K562 (cell line): ENCODE measurements around the gene DYRK1A. TPM values are rescaled to one million over a fixed set of nuclear protein-coding genes. Genes with fewer than 3 reads are reported as not detected.

ENCODE experiments used
- ATAC-seq: fragments of 200-7000 bp; cut with Tn5 transposase; 3 replicates; pipeline ENCODE4 v1.9.1; 2020; ENCODE audit warnings: moderate library complexity
- BruUV-seq: library from RNA; stranded (reverse); fragments of 400-500 nt; replicated peaks from 2 replicates; lab custom pipeline; 2021; lab: Mats Ljungman, UMichigan
- CTCF ChIA-PET: fragments of 300-600 bp; formaldehyde crosslinking; extraction: SDS; loops from one replicate; lab custom pipeline; 2021; ENCODE audit warnings: low intra/inter-chr PET ratio; lab: Yijun Ruan, JAX
- POLR2A ChIA-PET: fragments of 300-600, 350-650 bp; sonication (Branson Sonifier 250); formaldehyde crosslinking; extraction: SDS; loops from one replicate; lab custom pipeline; 2021; ENCODE audit warnings: antibody characterized with exemption, inconsistent platforms; lab: Yijun Ruan, JAX
- DNase-seq, 4 experiments: peaks; one replicate each; pipeline versions ENCODE4 v3.0.0 to v3.0.0-alpha.2; 2011 to 2018; ENCODE audit warnings: low spot score in 3 of 4, mixed read lengths in 3 of 4; ENCODE audit errors: extremely low read depth in 1 of 4
- FAIRE-seq: peaks from 2 replicates; lab custom pipeline; 2011; peaks lifted over from hg19 to GRCh38; lab: Jason Lieb, UNC
- H2AFZ ChIP-seq: 2 replicates; pipeline ENCODE4 v1.6.0; 2011; ENCODE audit warnings: low read depth, low read length, control low read depth, inconsistent platforms
- H3K27ac ChIP-seq: fragments of 200-600 bp; 3 replicates; pipeline ENCODE4 v1.8.0; 2011; ENCODE audit warnings: low read depth, mild to moderate bottlenecking, control low read depth, inconsistent platforms, low read length, moderate library complexity, mixed read lengths; ENCODE audit errors: extremely low read depth
- H3K27me3 ChIP-seq, 2 experiments: fragments of 300-600 bp in 1 of 2; 2 replicates in 1 of 2; 3 replicates in 1 of 2; pipeline versions ENCODE4 v1.6.0 to v1.8.0; 2011; ENCODE audit warnings: inconsistent platforms in 2 of 2, low read length in 2 of 2, mild to moderate bottlenecking in 1 of 2, mixed read lengths in 1 of 2, moderate library complexity in 1 of 2; ENCODE audit not compliant: control insufficient read depth in 2 of 2, insufficient read depth in 2 of 2
- H3K36me3 ChIP-seq: fragments of 300-600 bp; 3 replicates; pipeline ENCODE4 v1.8.0; 2011; ENCODE audit warnings: mild to moderate bottlenecking, low read length, inconsistent platforms; ENCODE audit not compliant: control insufficient read depth, insufficient read depth
- H3K4me1 ChIP-seq, 2 experiments: fragments of 200-600 bp in 1 of 2; replicated peaks in 1 of 2; 2 replicates in 1 of 2; 3 replicates in 1 of 2; pipeline versions ENCODE4 v1.5.1 to v1.8.0; 2011; ENCODE audit warnings: inconsistent platforms in 2 of 2, low read length in 2 of 2, mild to moderate bottlenecking in 1 of 2, mixed read lengths in 1 of 2, moderate library complexity in 1 of 2; ENCODE audit not compliant: control insufficient read depth in 2 of 2, insufficient read depth in 2 of 2
- H3K4me2 ChIP-seq: 2 replicates; pipeline ENCODE4 v1.6.1; 2011; ENCODE audit warnings: low read length, control low read depth, inconsistent platforms, mixed read lengths; ENCODE audit not compliant: insufficient read depth
- H3K4me3 ChIP-seq: fragments of 200-600 bp; sonication (generic), shearing (Covaris generic); 2 replicates; pipeline ENCODE4 v1.5.1; 2016; ENCODE audit warnings: control low read depth, inconsistent platforms
- H3K79me2 ChIP-seq: fragments of 200-600 bp; 3 replicates; pipeline ENCODE4 v1.8.0; 2011; ENCODE audit warnings: low read length, inconsistent platforms; ENCODE audit not compliant: control insufficient read depth, insufficient read depth
- H3K9ac ChIP-seq, 2 experiments: 2 replicates each; pipeline versions ENCODE4 v1.6.0 to v1.6.1; 2011; ENCODE audit warnings: low read depth in 2 of 2, low read length in 2 of 2, control low read depth in 1 of 2, inconsistent platforms in 1 of 2, mild to moderate bottlenecking in 1 of 2, mixed read lengths in 1 of 2; ENCODE audit not compliant: insufficient read depth in 1 of 2
- H3K9me1 ChIP-seq: one replicate; pipeline ENCODE4 v1.6.0; 2011; ENCODE audit warnings: inconsistent platforms, mild to moderate bottlenecking, low read length, moderate library complexity; ENCODE audit not compliant: control insufficient read depth, insufficient read depth
- H3K9me3 ChIP-seq: replicated peaks from 2 replicates; pipeline ENCODE4 v1.5.1; 2011; ENCODE audit warnings: low read depth, low read length, inconsistent platforms; ENCODE audit not compliant: control insufficient read depth, insufficient read depth
- H4K20me1 ChIP-seq: replicated peaks from 2 replicates; pipeline ENCODE4 v1.6.1; 2011; ENCODE audit warnings: low read length, inconsistent platforms, mixed read lengths; ENCODE audit not compliant: control insufficient read depth, insufficient read depth
- CHD1 ChIP-seq: fragments of 200-600 bp; sonication (generic); IDR thresholded peaks from one replicate; pipeline ENCODE4 v1.6.1; 2012; ENCODE audit warnings: mild to moderate bottlenecking, moderate library complexity, low read length, inconsistent platforms
- CREB1 ChIP-seq, 2 experiments: sonication (generic) in 1 of 2; formaldehyde crosslinking in 1 of 2; IDR thresholded peaks; 2 replicates each; pipeline versions ENCODE4 v1.6.1 to v1.8.0; 2012 to 2022; ENCODE audit warnings: inconsistent platforms in 1 of 2, mild to moderate bottlenecking in 1 of 2, missing genetic modification reagents in 1 of 2, moderate library complexity in 1 of 2
- FOXO4 ChIP-seq: fragments of 450-650 bp; formaldehyde crosslinking; IDR thresholded peaks from 2 replicates; pipeline ENCODE4 v1.4.0; 2020; ENCODE audit warnings: mild to moderate bottlenecking, moderate library complexity
- GABPB2 ChIP-seq: fragments of 250-450 bp; sonication (Bioruptor Pico); conservative IDR thresholded peaks from 2 replicates; pipeline ENCODE4 v1.5.1; 2021; ENCODE audit warnings: mild to moderate bottlenecking
- HMGN3 ChIP-seq: IDR thresholded peaks from 2 replicates; pipeline ENCODE4 v1.6.1; 2011; ENCODE audit warnings: borderline replicate concordance, low read depth, mild to moderate bottlenecking, mixed read lengths, low read length; ENCODE audit not compliant: insufficient read length; ENCODE audit errors: extremely low read depth
- KAT8 ChIP-seq: fragments of 450-650 bp; IDR thresholded peaks from 2 replicates; pipeline ENCODE4 v1.6.1; 2016; ENCODE audit warnings: low read depth, mild to moderate bottlenecking
- KLF13 ChIP-seq: fragments of 450-650 bp; IDR thresholded peaks from 2 replicates; pipeline ENCODE4 v1.6.1; 2016; ENCODE audit warnings: missing genetic modification characterization, low read depth, mild to moderate bottlenecking, missing compliant biosample characterization, moderate library complexity, borderline replicate concordance
- NEUROD1 ChIP-seq: fragments of 150-350 bp; IDR thresholded peaks from 2 replicates; pipeline ENCODE4 v1.6.1; 2014; ENCODE audit warnings: borderline replicate concordance, low read length, low read depth; ENCODE audit not compliant: partially characterized antibody
- PPARD ChIP-seq: fragments of 250-450 bp; sonication (Bioruptor Pico); IDR thresholded peaks from 2 replicates; pipeline ENCODE4 v1.8.0; 2022; ENCODE audit warnings: inconsistent platforms, mild to moderate bottlenecking, moderate library complexity
- STAT5A ChIP-seq: IDR thresholded peaks from 2 replicates; pipeline ENCODE4 v1.6.1; 2012; ENCODE audit warnings: low read length, inconsistent platforms, borderline replicate concordance
- ZNF263 ChIP-seq: sonication (generic); formaldehyde crosslinking; IDR thresholded peaks from 2 replicates; pipeline ENCODE4 v1.8.0; 2022; ENCODE audit warnings: mild to moderate bottlenecking, missing genetic modification reagents, borderline replicate concordance
- ZNF408 ChIP-seq: fragments of 250-450 bp; sonication (Bioruptor Pico); IDR thresholded peaks from 2 replicates; pipeline ENCODE4 v1.4.0; 2020; ENCODE audit warnings: low read depth, mild to moderate bottlenecking, moderate library complexity
- WGBS: fragments of 100-300 bp; shearing (Covaris generic); methylation state at CpG from one replicate; pipeline ENCODE4 v1.1.6; 2016; ENCODE audit warnings: low coverage, mixed read lengths; ENCODE audit not compliant: insufficient coverage; ENCODE audit errors: missing lambda C conversion rate; 5-methylcytosine and 5-hydroxymethylcytosine counted together
- in situ Hi-C: fragments of 300-500 bp; cut with MboI; formaldehyde crosslinking; loops from 4 replicates; pipeline ENCODE4 v1.15.0; 2018; ENCODE audit warnings: inconsistent platforms, mixed read lengths
- intact Hi-C: fragments of 100-400 bp; cut with micrococcal nuclease; formaldehyde crosslinking; loops from 2 replicates; pipeline ENCODE4 v1.14.2; 2022
- polyA plus RNA-seq, 8 experiments: library from polyadenylated mRNA; depleted of rRNA in 4 of 8; stranded (reverse) in 5 of 8; unstranded in 3 of 8; fragments of >200 nt; fragmentation: Nextera tagmentation in 2 of 8; fragmentation: Illumina TruSeq in 1 of 8; extraction: Ambion mirVana in 2 of 8; extraction: Trizol in 1 of 8; gene quantifications; 2 replicates each; pipeline versions ENCODE4 v1.2.1 to v1.2.3, GENCODE V29; 2011 to 2014; ENCODE audit warnings: inconsistent platforms in 1 of 8, missing spikeins in 1 of 8
- total RNA-seq, 7 experiments: library from RNA; depleted of rRNA in 6 of 7; stranded (reverse); fragments of >200 nt in 6 of 7; fragmentation: Illumina TruSeq in 2 of 7; extraction: Trizol in 2 of 7; gene quantifications; 2 replicates each; pipeline versions ENCODE4 v1.2.1 to v1.2.3, GENCODE V29; 2011 to 2021; ENCODE audit warnings: low replicate concordance in 1 of 7
- TF ChIP-seq, protein P1 (sequence below): fragments of 250-450 bp; sonication (Bioruptor Pico); IDR thresholded peaks from 2 replicates; pipeline ENCODE4 v1.8.0; 2022; ENCODE audit warnings: moderate library complexity, mild to moderate bottlenecking, inconsistent platforms

DYRK1A gene
- total and polyA plus RNA-seq, 9 of the 15 experiments (the other 6 are each of a cell fraction or from before 2014, with no cell fraction given): 3.7 to 64.8 (median 42.3) TPM

DNA sequence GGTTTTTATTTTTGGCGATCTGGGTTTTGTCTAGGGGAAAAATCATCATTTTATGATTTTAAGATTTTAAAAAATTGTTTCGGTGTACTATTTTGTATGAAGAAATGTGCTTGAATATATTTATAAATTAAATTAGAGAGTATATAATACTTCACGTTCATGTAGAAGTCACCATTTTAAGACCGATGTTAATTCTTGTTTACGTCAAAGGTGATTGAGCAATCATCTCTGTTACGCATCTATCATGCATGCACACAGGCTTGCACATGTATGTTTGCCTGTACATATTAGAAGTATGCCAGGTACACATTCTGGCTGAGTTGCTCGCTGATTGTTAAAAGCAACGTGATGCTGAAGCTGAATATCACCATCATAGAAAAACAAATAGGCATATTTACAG, 54.7 kb downstream of the DYRK1A start (continued):
- no peak for TF ChIP-seq FOXO4 (CRISPR knock-in tag)
- no peak for TF ChIP-seq CREB1 (IDR thresholded peaks at IDR 0.05)
- TF ChIP-seq CREB1 (CRISPR knock-in tag; IDR thresholded peaks at IDR 0.05): no peak
- TF ChIP-seq, protein P1, sequence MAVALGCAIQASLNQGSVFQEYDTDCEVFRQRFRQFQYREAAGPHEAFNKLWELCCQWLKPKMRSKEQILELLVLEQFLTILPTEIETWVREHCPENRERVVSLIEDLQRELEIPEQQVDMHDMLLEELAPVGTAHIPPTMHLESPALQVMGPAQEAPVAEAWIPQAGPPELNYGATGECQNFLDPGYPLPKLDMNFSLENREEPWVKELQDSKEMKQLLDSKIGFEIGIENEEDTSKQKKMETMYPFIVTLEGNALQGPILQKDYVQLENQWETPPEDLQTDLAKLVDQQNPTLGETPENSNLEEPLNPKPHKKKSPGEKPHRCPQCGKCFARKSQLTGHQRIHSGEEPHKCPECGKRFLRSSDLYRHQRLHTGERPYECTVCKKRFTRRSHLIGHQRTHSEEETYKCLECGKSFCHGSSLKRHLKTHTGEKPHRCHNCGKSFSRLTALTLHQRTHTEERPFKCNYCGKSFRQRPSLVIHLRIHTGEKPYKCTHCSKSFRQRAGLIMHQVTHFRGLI: peak; percentile 75

GRCh38 chr21:37422382-37422781, 55.8 kb downstream of the DYRK1A start:
- in situ Hi-C loops: no loop called here
- DNase-seq (no peak), ATAC-seq (no peak), FAIRE-seq (no peak)
- no peak overlapping the region for H3K27ac ChIP-seq
- H3K79me2 ChIP-seq: peaks cover 97% of the 10 kb centered on the region
- BruUV-seq: no TSS peak
- CTCF ChIA-PET: no interaction called here
- TF ChIP-seq NEUROD1 (no peak), STAT5A (no peak), PPARD (CRISPR knock-in tag) (no peak), KLF13 (tag) (no peak), ZNF263 (no peak), HMGN3 (no peak), ZNF408 (no peak), CHD1 (no peak), GABPB2 (CRISPR knock-in tag) (no peak), KAT8 (no peak)
- no peaks in the 10 kb centered on the region for H3K27me3 ChIP-seq
- H2AFZ ChIP-seq: no peak overlapping the region
- H3K36me3 ChIP-seq: peaks cover 64% of the 10 kb centered on the region
- H3K4me2 ChIP-seq: no peak overlapping the region
- no peak overlapping the region for H3K9ac ChIP-seq
- POLR2A ChIA-PET: no interaction called here
- WGBS: 100% methylated on average over 1 of the region's 1 CpG
- H3K4me3 ChIP-seq: no peak overlapping the region
- H4K20me1 ChIP-seq: peaks cover 3% of the 10 kb centered on the region; the same call in 1 of the 2 replicates
- H3K9me1 ChIP-seq: no peaks in the 10 kb centered on the region
- intact Hi-C loops: no loop called here
- H3K9me3 ChIP-seq: no peaks in the 10 kb centered on the region
- H3K4me1 ChIP-seq: peaks cover 3 to 39% of the 10 kb centered on the region in 2 experiments
